Neural cell (in vitro differentiated cells): ENCODE measurements around the gene CHN1. TPM values are rescaled to one million over a fixed set of nuclear protein-coding genes. Genes with fewer than 3 reads are reported as not detected.

Experiments
- H2AFZ ChIP-seq: fragments of 200-600, 300-800 bp; sonication (generic), shearing (Covaris generic); 2 replicates; pipeline ENCODE4 v1.6.0; 2014; ENCODE audit warnings: low read depth, mild to moderate bottlenecking, antibody characterized with exemption, low read length, moderate library complexity
- H3F3A ChIP-seq: fragments of 200-600 bp; shearing (Covaris generic); 2 replicates; pipeline ENCODE4 v1.6.1; 2016; ENCODE audit warnings: mild to moderate bottlenecking, moderate library complexity, mixed read lengths, antibody characterized with exemption, low read length; ENCODE audit not compliant: insufficient read depth, poor library complexity, severe bottlenecking
- H3K27ac ChIP-seq: fragments of 200-600, 300-800 bp; sonication (generic), shearing (Covaris generic); 2 replicates; pipeline ENCODE4 v1.5.1; 2014; ENCODE audit warnings: mild to moderate bottlenecking, low read length, moderate library complexity
- H3K27me3 ChIP-seq: fragments of 300-800, 200-600 bp; sonication (generic), shearing (Covaris generic); 2 replicates; pipeline ENCODE4 v1.6.0; 2014; ENCODE audit warnings: mild to moderate bottlenecking, low read depth, low read length, moderate library complexity; ENCODE audit not compliant: insufficient read depth
- H3K36me3 ChIP-seq: fragments of 300-800, 200-600 bp; sonication (generic), shearing (Covaris generic); 2 replicates; pipeline ENCODE4 v1.5.1; 2014; ENCODE audit warnings: mild to moderate bottlenecking, antibody characterized with exemption, low read length, moderate library complexity; ENCODE audit not compliant: insufficient read depth
- H3K4me2 ChIP-seq: fragments of 300-800, 200-600 bp; sonication (generic), shearing (Covaris generic); 2 replicates; pipeline ENCODE4 v1.6.0; 2014; ENCODE audit warnings: mild to moderate bottlenecking, low read length
- H3K4me3 ChIP-seq: fragments of 300-800, 200-600 bp; sonication (generic), shearing (Covaris generic); 2 replicates; pipeline ENCODE4 v1.5.1; 2014; ENCODE audit warnings: mild to moderate bottlenecking, low read length, moderate library complexity
- H3K79me2 ChIP-seq: fragments of 200-600 bp; shearing (Covaris generic); replicated peaks from 2 replicates; pipeline ENCODE4 v1.6.0; 2014; ENCODE audit warnings: mild to moderate bottlenecking, low read length, moderate library complexity; ENCODE audit not compliant: insufficient read depth
- H3K9ac ChIP-seq: fragments of 300-800, 200-600 bp; sonication (generic), shearing (Covaris generic); 2 replicates; pipeline ENCODE4 v1.6.1; 2016; ENCODE audit warnings: mild to moderate bottlenecking, low read length, mixed read lengths
- H3K9me2 ChIP-seq: fragments of 200-600 bp; shearing (Covaris generic); 2 replicates; pipeline ENCODE4 v1.6.1; 2016; ENCODE audit warnings: mild to moderate bottlenecking, low read length, mixed read lengths; ENCODE audit not compliant: insufficient read depth
- H3K9me3 ChIP-seq: fragments of 200-600, 300-800 bp; sonication (generic), shearing (Covaris generic); 2 replicates; pipeline ENCODE4 v1.6.1; 2016; ENCODE audit warnings: mild to moderate bottlenecking, mixed run types, low read length, moderate library complexity, mixed read lengths
- H4K20me1 ChIP-seq: fragments of 200-600 bp; shearing (Covaris generic); 2 replicates; pipeline ENCODE4 v1.6.1; 2016; ENCODE audit warnings: mild to moderate bottlenecking, mixed run types; ENCODE audit not compliant: insufficient read depth
- EP300 ChIP-seq: fragments of 450-650 bp; conservative IDR thresholded peaks from 2 replicates; pipeline ENCODE4 v1.6.1; 2014; ENCODE audit warnings: antibody characterized with exemption, mild to moderate bottlenecking, moderate library complexity; ENCODE audit not compliant: poor library complexity, severe bottlenecking
- EZH2 ChIP-seq: fragments of 200-600, 300-800 bp; shearing (Covaris generic), sonication (generic); IDR thresholded peaks from 2 replicates; pipeline ENCODE4 v1.6.1; 2014; ENCODE audit warnings: antibody characterized with exemption, low read length, borderline replicate concordance, mild to moderate bottlenecking; ENCODE audit not compliant: insufficient read depth, poor library complexity, severe bottlenecking
- MXI1 ChIP-seq: fragments of 450-650 bp; conservative IDR thresholded peaks from 2 replicates; pipeline ENCODE4 v1.6.1; 2014; ENCODE audit warnings: antibody characterized with exemption, mild to moderate bottlenecking; ENCODE audit not compliant: poor library complexity, severe bottlenecking
- POLR2AphosphoS5 ChIP-seq: IDR thresholded peaks from 2 replicates; pipeline ENCODE4 v1.6.1; 2012
- RAD21 ChIP-seq: fragments of 450-650 bp; conservative IDR thresholded peaks from 2 replicates; pipeline ENCODE4 v1.6.1; 2014; ENCODE audit warnings: antibody characterized with exemption, mild to moderate bottlenecking, moderate library complexity
- SMC3 ChIP-seq: fragments of 450-650 bp; conservative IDR thresholded peaks from 2 replicates; pipeline ENCODE4 v1.6.1; 2014; ENCODE audit warnings: antibody characterized with exemption, mild to moderate bottlenecking, moderate library complexity; ENCODE audit not compliant: poor library complexity
- polyA plus RNA-seq: library from polyadenylated mRNA; depleted of rRNA; stranded (reverse); fragments of >200 nt; gene quantifications from 2 replicates; pipeline ENCODE4 v1.2.3, GENCODE V29; 2014
- TF ChIP-seq, protein P1 (sequence below): fragments of 450-650 bp; IDR thresholded peaks from 2 replicates; pipeline ENCODE4 v1.5.1; 2014; ENCODE audit warnings: antibody characterized with exemption, mild to moderate bottlenecking, moderate library complexity; ENCODE audit not compliant: poor library complexity, severe bottlenecking
- TF ChIP-seq, protein P2 (sequence below): IDR thresholded peaks from 2 replicates; pipeline ENCODE4 v1.6.1; 2012; ENCODE audit warnings: borderline replicate concordance

The CHN1 gene
- polyA plus RNA-seq, 1 donor from 2014 or later: 133 TPM

DNA sequence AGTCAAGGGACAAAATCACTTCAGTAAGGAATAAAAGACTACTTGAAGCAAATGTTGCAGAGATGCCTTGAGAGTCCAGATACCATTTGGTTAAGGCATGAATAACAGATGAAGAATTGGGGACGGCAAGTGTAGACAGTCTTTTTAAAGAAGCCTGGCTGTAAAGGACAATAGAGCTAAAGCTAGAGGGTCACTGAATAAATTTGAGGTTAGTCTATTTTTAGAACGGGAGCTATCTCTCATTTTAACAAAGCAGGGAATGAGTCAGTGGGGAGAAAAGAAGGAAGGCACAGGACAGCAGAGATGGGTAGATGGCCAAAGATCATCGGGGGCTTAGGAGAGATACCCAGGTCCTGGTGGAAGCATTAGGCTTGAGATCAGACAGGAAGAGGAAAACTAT, 30.6 kb upstream of the CHN1 start:
- TF ChIP-seq RAD21 (no peak), EP300 (no peak), MXI1 (no peak), POLR2AphosphoS5 (no peak), SMC3 (no peak)
- TF ChIP-seq, protein P1, sequence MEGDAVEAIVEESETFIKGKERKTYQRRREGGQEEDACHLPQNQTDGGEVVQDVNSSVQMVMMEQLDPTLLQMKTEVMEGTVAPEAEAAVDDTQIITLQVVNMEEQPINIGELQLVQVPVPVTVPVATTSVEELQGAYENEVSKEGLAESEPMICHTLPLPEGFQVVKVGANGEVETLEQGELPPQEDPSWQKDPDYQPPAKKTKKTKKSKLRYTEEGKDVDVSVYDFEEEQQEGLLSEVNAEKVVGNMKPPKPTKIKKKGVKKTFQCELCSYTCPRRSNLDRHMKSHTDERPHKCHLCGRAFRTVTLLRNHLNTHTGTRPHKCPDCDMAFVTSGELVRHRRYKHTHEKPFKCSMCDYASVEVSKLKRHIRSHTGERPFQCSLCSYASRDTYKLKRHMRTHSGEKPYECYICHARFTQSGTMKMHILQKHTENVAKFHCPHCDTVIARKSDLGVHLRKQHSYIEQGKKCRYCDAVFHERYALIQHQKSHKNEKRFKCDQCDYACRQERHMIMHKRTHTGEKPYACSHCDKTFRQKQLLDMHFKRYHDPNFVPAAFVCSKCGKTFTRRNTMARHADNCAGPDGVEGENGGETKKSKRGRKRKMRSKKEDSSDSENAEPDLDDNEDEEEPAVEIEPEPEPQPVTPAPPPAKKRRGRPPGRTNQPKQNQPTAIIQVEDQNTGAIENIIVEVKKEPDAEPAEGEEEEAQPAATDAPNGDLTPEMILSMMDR: no peak
- H4K20me1 ChIP-seq: no peaks in the 10 kb centered on the region
- no peaks in the 10 kb centered on the region for H3K9me3 ChIP-seq
- no peak overlapping the region for H3K27ac ChIP-seq
- H3K27me3 ChIP-seq: no peaks in the 10 kb centered on the region
- H3K36me3 ChIP-seq: no peaks in the 10 kb centered on the region
- no peak overlapping the region for H3K9ac ChIP-seq
- H3K79me2 ChIP-seq: no peaks in the 10 kb centered on the region
- H3F3A ChIP-seq: no peaks in the 10 kb centered on the region
- H3K4me2 ChIP-seq: no peak overlapping the region
- no peaks in the 10 kb centered on the region for H3K9me2 ChIP-seq
- H2AFZ ChIP-seq: no peak overlapping the region
- H3K4me3 ChIP-seq: no peak overlapping the region

DNA sequence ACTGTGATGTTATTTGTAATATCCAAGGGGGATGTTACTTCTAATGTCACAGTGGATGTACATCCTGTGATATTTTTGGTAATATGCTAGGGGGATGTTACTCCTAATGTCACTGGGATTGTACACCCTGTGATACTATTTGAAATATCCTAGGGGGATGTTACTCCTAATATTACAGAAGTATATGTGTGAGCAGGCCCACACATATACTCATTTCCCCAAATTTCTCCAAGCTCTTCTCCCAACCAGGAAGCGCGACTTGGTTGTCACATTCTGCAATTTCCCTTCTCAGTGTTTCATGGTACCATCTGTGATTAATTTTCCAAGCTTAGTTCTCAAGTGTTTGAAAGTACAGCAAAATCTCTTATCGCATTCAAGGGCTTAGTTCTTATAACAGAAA, 29.5 kb upstream of the CHN1 start:
- no peak overlapping the region for H3K4me3 ChIP-seq
- H4K20me1 ChIP-seq: no peaks in the 10 kb centered on the region
- no peaks in the 10 kb centered on the region for H3K9me3 ChIP-seq
- H3K79me2 ChIP-seq: no peaks in the 10 kb centered on the region
- H3K4me2 ChIP-seq: no peak overlapping the region
- TF ChIP-seq POLR2AphosphoS5 (no peak), SMC3 (no peak), EP300 (no peak), EZH2 (no peak), RAD21 (no peak), MXI1 (no peak)
- TF ChIP-seq, protein P2, sequence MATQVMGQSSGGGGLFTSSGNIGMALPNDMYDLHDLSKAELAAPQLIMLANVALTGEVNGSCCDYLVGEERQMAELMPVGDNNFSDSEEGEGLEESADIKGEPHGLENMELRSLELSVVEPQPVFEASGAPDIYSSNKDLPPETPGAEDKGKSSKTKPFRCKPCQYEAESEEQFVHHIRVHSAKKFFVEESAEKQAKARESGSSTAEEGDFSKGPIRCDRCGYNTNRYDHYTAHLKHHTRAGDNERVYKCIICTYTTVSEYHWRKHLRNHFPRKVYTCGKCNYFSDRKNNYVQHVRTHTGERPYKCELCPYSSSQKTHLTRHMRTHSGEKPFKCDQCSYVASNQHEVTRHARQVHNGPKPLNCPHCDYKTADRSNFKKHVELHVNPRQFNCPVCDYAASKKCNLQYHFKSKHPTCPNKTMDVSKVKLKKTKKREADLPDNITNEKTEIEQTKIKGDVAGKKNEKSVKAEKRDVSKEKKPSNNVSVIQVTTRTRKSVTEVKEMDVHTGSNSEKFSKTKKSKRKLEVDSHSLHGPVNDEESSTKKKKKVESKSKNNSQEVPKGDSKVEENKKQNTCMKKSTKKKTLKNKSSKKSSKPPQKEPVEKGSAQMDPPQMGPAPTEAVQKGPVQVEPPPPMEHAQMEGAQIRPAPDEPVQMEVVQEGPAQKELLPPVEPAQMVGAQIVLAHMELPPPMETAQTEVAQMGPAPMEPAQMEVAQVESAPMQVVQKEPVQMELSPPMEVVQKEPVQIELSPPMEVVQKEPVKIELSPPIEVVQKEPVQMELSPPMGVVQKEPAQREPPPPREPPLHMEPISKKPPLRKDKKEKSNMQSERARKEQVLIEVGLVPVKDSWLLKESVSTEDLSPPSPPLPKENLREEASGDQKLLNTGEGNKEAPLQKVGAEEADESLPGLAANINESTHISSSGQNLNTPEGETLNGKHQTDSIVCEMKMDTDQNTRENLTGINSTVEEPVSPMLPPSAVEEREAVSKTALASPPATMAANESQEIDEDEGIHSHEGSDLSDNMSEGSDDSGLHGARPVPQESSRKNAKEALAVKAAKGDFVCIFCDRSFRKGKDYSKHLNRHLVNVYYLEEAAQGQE: no peak
- no peaks in the 10 kb centered on the region for H3K36me3 ChIP-seq
- no peaks in the 10 kb centered on the region for H3K9me2 ChIP-seq
- no peaks in the 10 kb centered on the region for H3F3A ChIP-seq
- H3K27ac ChIP-seq: no peak overlapping the region
- no peak overlapping the region for H2AFZ ChIP-seq
- no peak overlapping the region for H3K9ac ChIP-seq
- H3K27me3 ChIP-seq: no peaks in the 10 kb centered on the region
